Myocyte (in vitro differentiated cells): Measurements from ENCODE around the gene ATP8B3. TPM values are rescaled to one million over a fixed set of nuclear protein-coding genes. Genes with fewer than 3 reads are reported as not detected.
"Not testable (repeated sequence)": the region's sequence is repeated elsewhere in the genome, so short reads cannot be mapped to it uniquely, and the experiment has no call there.

ENCODE experiments used
- DNase-seq: peaks from one replicate; pipeline ENCODE4 v3.0.0-alpha.2; 2012; ENCODE audit warnings: low read depth
- total RNA-seq: library from RNA; depleted of rRNA; stranded (reverse); fragments of >200 nt; gene quantifications from 2 replicates; pipeline ENCODE4 v1.2.3, GENCODE V29; 2014

The ATP8B3 gene
- total RNA-seq, 1 donor from 2014 or later, result 0.48 TPM

- no peak for DNase-seq
Measured at GRCh38 chr19:1799695-1800342, 12.3 kb downstream of the ATP8B3 start.

- DNase-seq, result not testable (repeated sequence)
Measured at GRCh38 chr19:1797313-1797712, 14.8 kb downstream of the ATP8B3 start.

DNA sequence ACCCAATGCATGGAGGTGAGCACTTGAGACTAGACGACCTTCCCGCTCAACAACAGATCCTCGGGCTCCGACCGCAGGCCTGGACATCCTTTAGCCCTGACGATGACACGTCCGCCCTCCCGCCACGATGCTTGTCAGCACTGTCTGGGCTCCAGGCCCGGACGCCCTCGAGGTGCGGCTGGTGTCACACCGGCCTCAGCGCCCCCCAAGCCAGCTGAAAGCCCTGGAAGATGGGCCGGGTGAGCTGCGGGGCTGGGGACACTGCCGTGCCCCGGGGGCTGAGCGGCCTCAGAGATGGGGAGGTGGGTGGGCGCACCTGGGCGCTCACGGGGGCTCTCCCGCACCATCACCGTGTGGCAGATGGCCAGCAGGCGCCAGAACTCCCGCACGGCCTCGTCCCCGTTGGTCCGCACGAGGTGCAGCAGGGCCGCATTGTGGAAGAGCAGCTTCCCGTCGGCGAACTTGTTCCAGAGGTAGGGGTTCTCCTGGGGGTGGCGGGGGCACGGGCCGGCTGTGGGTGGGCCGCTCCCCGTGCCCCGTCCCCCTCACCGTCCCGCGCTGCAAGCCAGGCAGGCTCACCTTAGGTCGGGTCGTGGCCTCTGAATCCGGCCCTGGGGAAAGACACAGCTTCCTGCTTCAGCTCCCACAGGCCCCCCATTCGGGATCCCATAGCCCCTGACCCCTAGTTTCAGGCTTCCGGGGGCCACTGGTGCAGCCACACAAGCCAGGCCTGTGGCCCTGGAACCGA, 15.5 kb downstream of the ATP8B3 start:
- no peak for DNase-seq

- no peak for DNase-seq
Measured at GRCh38 chr19:1794424-1795172, 17.5 kb downstream of the ATP8B3 start.

DNA sequence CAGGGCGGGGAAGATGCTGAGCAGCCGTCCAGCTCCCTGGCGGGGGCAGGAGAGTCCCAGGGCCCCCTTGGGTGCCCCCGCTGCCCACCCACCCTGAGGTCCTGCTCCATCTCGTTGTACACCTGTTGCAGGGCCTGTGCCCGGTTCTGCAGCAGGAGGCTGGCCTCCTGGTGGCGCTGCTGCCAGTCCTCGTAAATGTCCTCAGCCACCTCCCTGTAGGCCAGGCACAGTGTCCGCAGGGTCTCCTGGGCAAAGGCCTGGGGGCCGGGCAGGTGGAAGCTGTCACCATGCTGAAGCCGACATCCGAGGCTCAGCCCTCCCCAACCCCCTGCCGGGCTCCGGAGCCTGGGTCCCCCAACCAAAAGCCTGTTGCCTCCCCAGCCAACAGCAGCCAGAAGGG, 20.2 kb downstream of the ATP8B3 start:
- no peak for DNase-seq

DNA sequence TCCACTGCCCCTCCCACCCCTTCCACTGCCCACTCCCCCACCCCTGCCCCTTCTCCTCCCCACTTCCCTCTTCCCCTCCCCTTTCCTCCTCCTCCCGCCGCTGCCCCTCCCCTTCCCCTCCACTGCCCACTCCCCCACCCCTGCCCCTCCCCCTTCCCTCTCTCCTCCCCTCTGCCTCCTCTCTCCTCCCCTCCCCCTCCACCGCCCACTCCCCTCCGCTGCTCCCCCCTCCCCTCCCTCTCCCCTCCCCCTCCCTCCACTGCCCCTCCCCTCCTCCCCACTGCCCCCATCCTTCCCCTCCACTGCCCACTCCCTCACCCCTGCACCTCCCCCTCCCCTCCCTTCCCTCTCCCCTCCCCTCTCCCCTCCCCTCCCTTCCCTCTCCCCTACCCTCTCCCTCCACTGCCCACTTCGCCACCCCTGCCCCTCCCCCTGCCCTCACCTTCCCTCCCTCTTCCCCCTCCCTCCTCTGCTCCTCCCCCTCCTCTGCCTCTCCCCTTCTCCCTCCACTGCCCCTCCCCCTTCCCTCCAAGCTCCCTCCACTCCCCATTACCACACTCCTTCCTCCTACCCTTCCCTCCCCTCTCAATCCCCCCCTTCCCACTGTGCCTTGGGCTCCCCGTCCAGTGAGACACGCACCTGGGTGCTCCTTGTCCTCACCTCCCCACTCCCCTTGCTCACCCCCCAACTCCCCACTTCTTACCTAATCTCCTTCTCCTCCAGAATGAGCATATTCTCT, 21.9 kb downstream of the ATP8B3 start:
- DNase-seq, result no peak

DNA sequence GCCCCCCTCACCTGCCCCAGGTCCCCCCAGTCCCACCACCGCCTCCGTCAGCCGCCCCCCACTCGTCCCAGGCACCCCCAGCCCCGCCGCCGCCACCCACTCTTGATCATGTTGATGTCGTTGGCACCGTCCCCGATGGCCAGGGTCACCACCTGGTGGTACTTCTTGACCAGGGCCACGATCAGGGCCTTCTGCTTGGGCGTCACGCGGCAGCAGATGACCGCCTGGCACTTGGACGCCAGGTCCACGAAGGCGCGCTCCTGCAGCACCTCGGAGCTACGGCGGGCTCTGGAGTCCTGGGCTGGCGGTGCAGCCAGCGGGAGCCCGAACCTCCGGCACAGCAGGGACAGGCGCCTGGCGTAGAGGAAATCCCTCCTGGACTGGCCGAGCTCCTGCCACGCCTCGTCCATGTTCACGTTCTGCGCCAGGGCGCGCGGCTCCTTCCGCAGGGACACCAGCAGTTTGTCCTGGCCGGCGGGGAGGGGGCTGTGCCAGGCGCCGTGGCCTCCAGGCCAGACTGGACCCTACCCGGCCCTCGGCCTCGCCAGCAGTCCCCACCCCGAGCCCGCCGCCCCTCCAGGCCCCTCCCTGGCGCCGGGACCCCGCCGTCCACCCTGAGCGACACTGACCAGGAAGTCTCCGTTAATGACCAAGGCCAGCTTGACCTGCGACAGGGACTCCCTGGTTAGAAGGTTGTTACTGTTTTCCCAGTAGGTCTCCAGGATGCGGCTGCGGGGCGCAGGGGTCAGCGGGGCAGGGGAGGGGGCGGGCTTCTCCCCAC, 22.6 kb downstream of the ATP8B3 start:
- DNase-seq, result no peak

DNA sequence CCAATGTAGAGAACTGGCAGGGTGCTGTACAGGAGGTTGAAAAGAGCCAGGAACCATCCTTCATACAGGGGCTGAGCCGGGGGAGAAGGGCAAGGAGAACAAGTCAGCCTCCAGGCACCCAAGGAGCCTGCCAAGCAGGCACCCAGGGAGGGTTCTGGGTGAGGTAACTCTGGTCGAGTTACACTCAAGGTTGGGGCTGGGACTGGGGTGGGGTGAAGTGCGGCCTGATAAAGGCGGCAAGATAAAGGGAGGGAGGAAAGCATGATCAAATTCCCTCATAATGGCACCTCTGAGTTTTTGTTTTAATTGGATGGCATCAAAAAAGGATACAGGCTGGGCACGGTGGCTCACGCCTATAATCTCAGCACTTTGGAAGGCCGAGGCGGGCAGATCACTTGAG, 25.0 kb downstream of the ATP8B3 start:
- DNase-seq, result no peak

GRCh38 chr19:1786668-1787067, 25.4 kb downstream of the ATP8B3 start:
- no peak for DNase-seq

DNA sequence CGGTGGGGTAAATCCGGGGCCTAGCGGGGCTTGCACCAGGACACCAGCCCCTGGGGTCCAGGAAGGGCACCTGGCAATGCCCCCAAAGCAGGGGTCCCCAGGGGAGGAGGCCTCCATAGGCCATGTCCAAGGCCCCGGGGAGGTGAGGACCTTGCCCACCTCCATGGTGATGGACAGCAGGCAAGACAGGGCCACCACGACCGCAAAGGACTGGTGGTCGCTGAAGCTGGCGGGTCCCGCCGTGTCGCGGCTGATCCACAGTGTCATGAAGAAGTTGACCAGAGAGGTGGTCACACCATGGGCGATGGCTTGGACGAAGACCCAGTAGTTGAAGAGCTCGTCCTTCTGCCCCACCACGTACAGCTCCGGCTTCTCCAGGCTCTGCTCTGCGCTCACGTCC, 26.8 kb downstream of the ATP8B3 start:
- no peak for DNase-seq

GRCh38 chr19:1783874-1784273, 28.2 kb downstream of the ATP8B3 start:
- no peak for DNase-seq

- no peak for DNase-seq
Measured at GRCh38 chr19:1783354-1783753, 28.7 kb downstream of the ATP8B3 start.

DNA sequence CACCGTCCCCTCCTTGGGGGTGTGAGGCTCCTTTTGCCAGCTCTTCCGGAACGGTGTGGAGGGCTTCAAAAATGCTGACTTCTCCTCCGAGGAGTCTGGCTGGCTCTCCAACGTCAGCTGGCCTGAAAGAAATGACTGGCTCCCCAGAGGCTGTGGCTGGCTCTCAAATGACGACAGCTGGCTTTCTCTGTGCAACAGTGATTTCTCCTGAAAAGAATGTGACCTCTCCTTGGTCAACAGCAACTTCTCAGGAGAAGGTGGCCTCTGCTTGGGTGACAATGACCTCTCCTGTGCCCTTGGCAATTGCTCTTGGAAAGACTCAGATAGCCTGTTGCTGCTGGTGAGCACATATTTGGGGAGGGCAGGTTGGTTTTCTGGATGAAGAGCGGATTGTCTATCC, 29.6 kb downstream of the ATP8B3 start:
- peak; percentile 83 for DNase-seq

GRCh38 chr19:1780272-1780958, 31.7 kb downstream of the ATP8B3 start:
- peak; percentile 39 for DNase-seq

DNA sequence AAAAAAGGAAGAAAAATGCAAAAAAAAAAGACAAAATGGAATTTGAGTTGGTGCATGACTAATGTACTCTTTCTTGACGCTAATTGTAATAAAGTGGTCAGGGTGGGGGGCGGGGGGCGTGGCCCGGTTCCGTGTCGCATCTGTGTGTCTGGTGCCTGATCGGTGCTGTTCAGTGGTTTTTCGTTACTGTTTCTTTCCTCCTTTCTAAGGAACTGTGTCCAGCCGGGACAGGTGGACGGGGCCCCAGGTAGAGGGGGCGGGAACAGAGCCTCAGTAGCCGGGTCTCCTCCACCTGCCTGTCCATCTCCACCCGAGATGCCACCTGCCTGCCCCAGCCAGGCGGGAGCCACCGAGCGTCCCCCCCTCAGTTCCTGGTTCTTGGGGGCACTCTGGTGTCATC, 32.5 kb downstream of the ATP8B3 start:
- no peak for DNase-seq

DNA sequence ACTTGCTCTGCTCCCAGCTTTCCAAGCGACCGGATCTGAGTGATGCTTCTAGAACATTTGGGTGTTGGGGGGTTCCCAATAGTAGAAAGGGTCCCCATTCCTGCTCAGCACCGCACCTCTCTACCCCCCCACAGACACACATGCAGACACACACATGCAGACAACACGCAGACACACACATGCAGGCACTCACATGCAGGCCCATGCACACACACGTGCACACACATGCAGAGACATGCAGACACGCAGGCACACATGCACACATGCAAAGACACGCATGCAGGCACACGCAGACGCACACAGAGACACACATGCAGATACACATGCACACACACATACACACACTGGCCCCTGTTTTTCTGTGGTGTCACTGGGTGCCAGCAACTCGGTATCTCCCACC, 34.9 kb downstream of the ATP8B3 start:
- DNase-seq, result no peak

DNA sequence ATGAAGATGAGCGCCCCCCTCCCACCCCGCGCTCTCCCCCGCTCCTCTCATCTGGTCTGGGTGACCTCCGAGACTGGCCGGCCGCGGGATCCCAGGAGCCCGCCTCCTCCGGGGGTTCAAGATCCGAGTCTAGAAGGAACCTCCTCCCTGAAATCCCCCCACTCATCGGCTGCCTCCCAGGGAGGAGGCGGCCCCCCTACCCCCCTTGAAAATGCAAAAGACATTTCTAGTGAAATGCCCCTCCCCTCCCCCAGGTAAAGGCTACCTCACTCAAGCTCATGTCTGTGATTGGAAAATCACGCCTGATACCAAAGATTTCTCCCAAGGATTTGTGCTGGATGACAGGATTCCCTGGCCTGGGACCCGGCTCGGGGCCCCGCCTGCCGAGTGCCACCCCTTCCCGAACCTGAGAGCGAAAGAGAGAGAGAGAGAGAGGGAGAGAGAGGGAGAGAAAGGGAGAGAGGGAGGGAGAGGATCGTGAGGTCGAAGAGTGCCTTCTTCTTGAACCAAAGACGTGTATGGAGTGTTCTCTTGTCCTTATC, 35.4 kb downstream of the ATP8B3 start:
- no peak for DNase-seq

GRCh38 chr19:1775951-1776605, 36.0 kb downstream of the ATP8B3 start:
- no peak for DNase-seq

GRCh38 chr19:1774989-1775772, 36.9 kb downstream of the ATP8B3 start:
- DNase-seq, result no peak
